ENCODE results near the gene SSBP3. TPM values are rescaled to one million over a fixed set of nuclear protein-coding genes. Genes with fewer than 3 reads are reported as not detected.
A peak's percentile ranks its signal among the peaks of the same experiment; 100 is the strongest.

SSBP3 gene
- total RNA-seq, 4 donors from 2014 or later, result 19.0 to 35.2 (median 33.4) TPM

- TF ChIP-seq CTCF (IDR thresholded peaks at IDR 0.05), result no peak
- no peak for TF ChIP-seq POLR2A (IDR thresholded peaks at IDR 0.05)
- H3K4me1 ChIP-seq, result peaks cover 0 to 76% (median 22%) of the 10 kb centered on the region in 4 donors
Observed at GRCh38 chr1:54287176-54287650, 119.0 kb downstream of the SSBP3 start.

DNA sequence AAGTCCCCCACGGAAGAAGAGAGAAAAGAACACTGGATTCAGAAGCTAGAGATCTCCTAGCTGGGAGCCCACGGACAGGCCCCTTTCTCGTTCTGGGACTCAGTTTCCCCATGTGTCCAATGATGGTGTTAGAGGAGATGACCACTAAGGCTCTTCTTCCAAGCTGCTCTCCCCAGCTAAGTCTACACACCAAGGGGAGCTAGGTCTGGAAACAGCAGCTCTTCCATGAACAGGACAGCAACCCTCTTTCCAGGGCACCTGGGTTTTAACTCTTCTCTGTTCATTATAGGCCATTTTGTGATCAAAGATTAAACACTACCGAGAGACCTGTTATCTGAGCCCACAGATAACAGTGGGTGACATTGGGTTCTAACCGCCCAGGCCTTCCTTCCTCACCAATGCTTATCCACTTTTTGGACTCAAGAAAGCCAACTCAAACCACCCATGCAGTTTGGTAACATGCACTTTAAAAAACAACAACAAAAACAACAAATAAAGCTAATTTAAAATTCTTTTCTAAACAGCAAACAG lies 120.3 kb downstream of the SSBP3 start:
- DNase-seq, result no peak
- Histone ChIP-seq H3K4me1 (peaks cover 0 to 66% (median 22%) of the 10 kb centered on the region in 4 donors), H3K9me3 (no peaks in the 10 kb centered on the region), H3K36me3 (peaks cover 0 to 2% (median 0%) of the 10 kb centered on the region in 3 donors), H3K27me3 (no peaks in the 10 kb centered on the region), H3K27ac (peak overlapping the region in 3 of 4 donors; percentile 69 to 78 (median 75)), H3K4me3 (no peak overlapping the region)
- TF ChIP-seq CTCF (IDR thresholded peaks at IDR 0.05), result no peak
- no peak for TF ChIP-seq POLR2A (IDR thresholded peaks at IDR 0.05)

More at GRCh38 chr1:54287176-54287650, 119.0 kb downstream of the SSBP3 start:
- Histone ChIP-seq H3K27ac (peak overlapping the region; percentile 50 to 78 (median 72)), H3K4me3 (no peak overlapping the region), H3K9me3 (no peaks in the 10 kb centered on the region), H3K27me3 (no peaks in the 10 kb centered on the region), H3K36me3 (no peaks in the 10 kb centered on the region)
- DNase-seq, result peak; percentile 38 to 89 (median 86)

DNA sequence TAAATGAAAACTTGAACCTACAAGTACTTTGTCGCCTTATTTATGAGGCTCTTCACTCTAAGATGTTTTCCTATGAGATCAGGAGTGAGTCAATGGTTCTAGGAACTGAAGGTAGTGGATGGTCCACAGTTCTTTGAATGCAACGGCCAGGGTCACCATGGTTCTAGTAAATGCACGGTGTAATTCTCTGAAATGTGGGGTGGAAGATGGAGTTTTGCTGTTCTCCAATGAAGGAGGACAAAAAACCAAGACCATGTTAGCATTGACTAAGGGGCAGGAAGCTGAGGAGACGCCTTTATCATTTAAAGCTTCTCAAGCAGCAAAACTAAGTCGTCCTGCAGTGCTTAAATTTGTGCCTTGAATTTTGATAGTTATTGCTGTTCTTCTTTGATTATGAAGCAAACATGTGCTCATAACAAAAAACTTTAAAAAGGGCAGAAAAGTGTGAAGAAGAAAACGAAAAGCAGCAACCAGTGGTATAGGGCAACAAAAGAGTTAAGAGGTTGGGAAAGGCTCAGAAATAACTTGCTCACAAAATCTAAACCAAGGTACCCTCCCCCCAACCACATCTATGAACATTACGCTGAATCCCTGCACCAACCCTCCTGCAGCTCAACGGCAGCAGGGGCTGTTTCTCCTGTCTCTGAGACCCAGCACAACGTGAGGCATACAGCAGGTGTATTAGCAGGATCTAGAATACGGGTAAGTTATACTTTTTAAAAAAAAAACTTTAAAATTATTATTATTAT lies 121.2 kb downstream of the SSBP3 start:
- peaks cover 0 to 7% (median 0%) of the 10 kb centered on the region in 3 donors for H3K36me3 ChIP-seq
- TF ChIP-seq POLR2A (IDR thresholded peaks at IDR 0.05) (no peak), CTCF (IDR thresholded peaks at IDR 0.05) (no peak)
- H3K4me3 ChIP-seq, result no peak overlapping the region
- peak overlapping the region in 2 of 4 donors; percentile 3 to 24 for H3K27ac ChIP-seq
- no peaks in the 10 kb centered on the region for H3K9me3 ChIP-seq
- no peak for DNase-seq
- no peaks in the 10 kb centered on the region for H3K27me3 ChIP-seq
- peaks cover 0 to 57% (median 20%) of the 10 kb centered on the region in 4 donors for H3K4me1 ChIP-seq

DNA sequence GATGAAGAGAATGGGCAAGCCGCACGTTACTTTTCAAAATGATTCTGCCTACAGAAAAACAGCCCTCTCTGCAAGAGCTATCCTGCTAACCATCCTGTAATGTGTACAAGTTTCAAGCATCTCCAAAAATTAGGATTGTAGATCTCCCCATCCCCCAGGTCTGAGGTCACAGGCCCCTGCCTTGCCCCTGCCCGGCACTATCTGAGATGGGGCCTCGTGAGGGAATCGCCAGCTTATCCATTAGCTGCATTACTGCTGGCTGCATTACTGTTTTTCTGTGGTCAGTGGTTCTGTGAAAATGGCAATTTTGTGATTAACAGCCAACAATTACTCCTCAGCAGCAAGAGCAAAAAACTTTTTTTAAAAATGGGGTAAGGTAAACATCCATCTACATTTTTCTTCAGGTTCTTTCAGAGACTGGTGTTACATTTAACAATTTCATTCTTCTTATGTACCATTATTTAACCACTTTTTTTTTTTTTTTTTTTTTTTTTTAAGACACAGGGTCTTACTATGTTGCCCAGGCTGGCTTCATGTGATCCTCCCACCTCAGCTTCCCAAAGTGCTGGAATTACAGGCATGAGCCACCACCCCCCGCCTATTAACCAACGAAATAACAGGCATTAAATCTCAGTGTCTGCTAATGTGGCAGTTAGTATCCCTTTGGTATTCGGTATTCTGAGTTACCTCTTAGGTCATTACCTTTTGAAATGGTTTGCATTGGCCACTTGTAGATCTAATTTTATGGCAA lies 122.4 kb downstream of the SSBP3 start:
- TF ChIP-seq POLR2A (IDR thresholded peaks at IDR 0.05) (no peak), CTCF (IDR thresholded peaks at IDR 0.05) (no peak)
- Histone ChIP-seq H3K4me3 (no peak overlapping the region), H3K36me3 (peaks cover 0 to 7% (median 0%) of the 10 kb centered on the region in 3 donors), H3K27me3 (no peaks in the 10 kb centered on the region), H3K27ac (no peak overlapping the region), H3K4me1 (peaks cover 0 to 55% (median 17%) of the 10 kb centered on the region in 4 donors), H3K9me3 (no peaks in the 10 kb centered on the region)
- no peak for DNase-seq

DNA sequence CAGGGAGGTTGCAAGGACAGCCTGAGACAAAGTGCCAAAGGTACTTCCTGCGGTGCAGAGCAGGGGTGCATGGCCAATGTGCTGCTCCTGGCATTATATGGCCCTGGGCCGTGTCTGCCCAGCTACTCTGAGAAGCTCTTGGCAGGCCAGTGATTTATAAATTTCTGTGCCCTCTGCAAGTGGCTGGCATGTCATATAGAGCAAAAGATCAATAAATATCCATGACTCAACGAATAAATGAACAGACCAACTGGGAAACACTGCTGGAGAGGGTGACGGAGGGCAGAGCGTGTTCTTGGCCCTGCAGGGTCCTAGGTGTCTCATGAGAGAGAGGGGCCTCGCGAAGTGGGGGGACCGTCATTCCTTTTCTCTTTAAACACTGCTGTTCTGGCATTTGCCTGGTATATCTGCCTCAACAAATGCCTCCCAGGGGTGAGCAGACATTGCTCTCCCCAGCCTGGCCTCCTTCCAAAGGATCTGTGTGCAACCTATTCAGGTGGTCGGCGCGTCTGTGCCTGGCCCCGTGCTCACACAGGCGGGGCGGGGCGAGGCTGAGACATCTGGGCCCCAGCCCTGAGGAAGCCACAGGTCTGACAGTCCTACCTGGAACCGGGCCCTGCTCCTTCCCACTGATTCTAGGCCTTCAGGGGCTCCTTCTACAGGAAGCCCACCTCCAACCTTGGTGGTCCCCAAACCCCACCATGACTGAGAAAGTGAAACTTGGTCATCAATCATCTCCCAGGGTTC lies 123.9 kb downstream of the SSBP3 start:
- no peak for TF ChIP-seq CTCF (IDR thresholded peaks at IDR 0.05)
- TF ChIP-seq POLR2A (IDR thresholded peaks at IDR 0.05), result no peak
- no peak overlapping the region for H3K4me3 ChIP-seq
- peaks cover 0 to 58% (median 24%) of the 10 kb centered on the region in 4 donors for H3K4me1 ChIP-seq
- H3K27ac ChIP-seq, result peak overlapping the region in 2 of 4 donors; percentile 1 to 51
- H3K36me3 ChIP-seq, result peaks cover 0 to 7% (median 0%) of the 10 kb centered on the region in 3 donors
- DNase-seq, result no peak
- H3K27me3 ChIP-seq, result no peaks in the 10 kb centered on the region
- no peaks in the 10 kb centered on the region for H3K9me3 ChIP-seq
